ENCODE results near the gene SPRR4. TPM values are rescaled to one million over a fixed set of nuclear protein-coding genes. Genes with fewer than 3 reads are reported as not detected.
"Not testable (repeated sequence)": the region's sequence is repeated elsewhere in the genome, so short reads cannot be mapped to it uniquely, and the experiment has no call there.

Gene SPRR4
- polyA plus RNA-seq, 1 donor: not detected

- DNase-seq (ENCODE audit: low read depth): no peak
These were observed 4.6 kb upstream of the SPRR4 start for GRCh38 chr1:152965853-152966252.

- DNase-seq (ENCODE audit: low read depth): no peak
These were observed 3.2 kb upstream of the SPRR4 start for GRCh38 chr1:152967201-152967600.

- no peak for DNase-seq (ENCODE audit: low read depth)
These were observed 2.2 kb upstream of the SPRR4 start for GRCh38 chr1:152968248-152968647.

- no peak for DNase-seq (ENCODE audit: low read depth)
These were observed 1.4 kb upstream of the SPRR4 start for GRCh38 chr1:152969036-152969435.

- DNase-seq (ENCODE audit: low read depth): no peak
These were observed 1.9 kb downstream of the SPRR4 start for GRCh38 chr1:152972196-152972886.

GRCh38 chr1:152976688-152977087, 6.2 kb downstream of the SPRR4 start:
- no peak for DNase-seq (ENCODE audit: low read depth)

GRCh38 chr1:152977614-152978013, 7.2 kb downstream of the SPRR4 start:
- no peak for DNase-seq (ENCODE audit: low read depth)

- no peak for DNase-seq (ENCODE audit: low read depth)
These were observed 10.2 kb downstream of the SPRR4 start for GRCh38 chr1:152980676-152981075.

GRCh38 chr1:152981146-152981871, 10.9 kb downstream of the SPRR4 start:
- no peak for DNase-seq (ENCODE audit: low read depth)

GRCh38 chr1:152982076-152982475, 11.6 kb downstream of the SPRR4 start:
- no peak for DNase-seq (ENCODE audit: low read depth)

- no peak for DNase-seq (ENCODE audit: low read depth)
These were observed 12.8 kb downstream of the SPRR4 start for GRCh38 chr1:152983234-152983633.

GRCh38 chr1:152983743-152984142, 13.3 kb downstream of the SPRR4 start, which contains the start of gene SPRR1A:
Gene SPRR1A, plus strand, starts transcription at chr1:152984081. Its CDS starts 1,150 bp downstream, at chr1:152985231.
- no peak for DNase-seq (ENCODE audit: low read depth)

- no peak for DNase-seq (ENCODE audit: low read depth)
These were observed 16.1 kb downstream of the SPRR4 start for GRCh38 chr1:152986578-152986977.

- no peak for DNase-seq (ENCODE audit: low read depth)
These were observed 22.7 kb downstream of the SPRR4 start for GRCh38 chr1:152993186-152993585.

GRCh38 chr1:152995842-152996241, 25.4 kb downstream of the SPRR4 start:
- no peak for DNase-seq (ENCODE audit: low read depth)

- no peak for DNase-seq (ENCODE audit: low read depth)
These were observed 26.4 kb downstream of the SPRR4 start for GRCh38 chr1:152996633-152997400.

- no peak for DNase-seq (ENCODE audit: low read depth)
These were observed 27.5 kb downstream of the SPRR4 start for GRCh38 chr1:152997901-152998300.

GRCh38 chr1:152998476-152998875, 28.0 kb downstream of the SPRR4 start:
- DNase-seq (ENCODE audit: low read depth): no peak

GRCh38 chr1:152999818-153000217, 29.4 kb downstream of the SPRR4 start:
- DNase-seq (ENCODE audit: low read depth): no peak

GRCh38 chr1:153000294-153000693, 29.8 kb downstream of the SPRR4 start:
- no peak for DNase-seq (ENCODE audit: low read depth)

- DNase-seq (ENCODE audit: low read depth): no peak
These were observed 30.9 kb downstream of the SPRR4 start, which contains the start of gene SPRR3 for GRCh38 chr1:153001382-153001781. Gene SPRR3, plus strand, starts transcription at chr1:153001749. Its CDS starts 1,272 bp downstream, at chr1:153003021.

- DNase-seq (ENCODE audit: low read depth): not testable (repeated sequence)
These were observed 40.8 kb downstream of the SPRR4 start for GRCh38 chr1:153011235-153011758.
